ENCODE data around the gene LRRN4CL.

LRRN4CL gene

GRCh38 chr11:62724171-62724570 lies 34.8 kb upstream of the LRRN4CL start:
- Histone ChIP-seq H3K27me3 (ENCODE audit: control insufficient read depth, insufficient read depth, low read length) (no peaks in the 10 kb centered on the region), H3K27ac (ENCODE audit: low read depth, low read length) (no peak overlapping the region), H3K9ac (ENCODE audit: low read length) (no peak overlapping the region), H3K4me3 (ENCODE audit: low read depth, low read length) (no peak overlapping the region), H3K9me3 (ENCODE audit: control insufficient read depth, insufficient read depth, low read depth, low read length) (no peaks in the 10 kb centered on the region), H3K4me1 (ENCODE audit: control insufficient read depth, insufficient read depth, low read length) (peaks cover 4% of the 10 kb centered on the region; the same call in 1 of the 2 replicates), H3K36me3 (ENCODE audit: control insufficient read depth, insufficient read depth, low read length) (peaks cover 62% of the 10 kb centered on the region)

- Histone ChIP-seq H3K36me3 (ENCODE audit: control insufficient read depth, insufficient read depth, low read length) (peaks cover 84% of the 10 kb centered on the region), H3K4me3 (ENCODE audit: low read depth, low read length) (no peak overlapping the region), H3K27ac (ENCODE audit: low read depth, low read length) (no peak overlapping the region), H3K9ac (ENCODE audit: low read length) (no peak overlapping the region), H3K4me1 (ENCODE audit: control insufficient read depth, insufficient read depth, low read length) (peaks cover 4% of the 10 kb centered on the region; the same call in 1 of the 2 replicates), H3K27me3 (ENCODE audit: control insufficient read depth, insufficient read depth, low read length) (no peaks in the 10 kb centered on the region), H3K9me3 (ENCODE audit: control insufficient read depth, insufficient read depth, low read depth, low read length) (no peaks in the 10 kb centered on the region)
Observed at GRCh38 chr11:62721994-62722393, 32.7 kb upstream of the LRRN4CL start.

GRCh38 chr11:62719302-62719978 lies 30.1 kb upstream of the LRRN4CL start:
- H3K9me3 ChIP-seq (ENCODE audit: control insufficient read depth, insufficient read depth, low read depth, low read length): no peaks in the 10 kb centered on the region
- H3K4me1 ChIP-seq (ENCODE audit: control insufficient read depth, insufficient read depth, low read length): no peaks in the 10 kb centered on the region; the same call in 1 of the 2 replicates
- H3K4me3 ChIP-seq (ENCODE audit: low read depth, low read length): no peak overlapping the region
- H3K27me3 ChIP-seq (ENCODE audit: control insufficient read depth, insufficient read depth, low read length): no peaks in the 10 kb centered on the region
- H3K36me3 ChIP-seq (ENCODE audit: control insufficient read depth, insufficient read depth, low read length): peaks cover 98% of the 10 kb centered on the region
- H3K9ac ChIP-seq (ENCODE audit: low read length): no peak overlapping the region
- H3K27ac ChIP-seq (ENCODE audit: low read depth, low read length): no peak overlapping the region

- H3K27me3 ChIP-seq (ENCODE audit: control insufficient read depth, insufficient read depth, low read length): no peaks in the 10 kb centered on the region
- no peaks in the 10 kb centered on the region for H3K4me1 ChIP-seq (ENCODE audit: control insufficient read depth, insufficient read depth, low read length)
- H3K9me3 ChIP-seq (ENCODE audit: control insufficient read depth, insufficient read depth, low read depth, low read length): no peaks in the 10 kb centered on the region
- peaks cover 95% of the 10 kb centered on the region for H3K36me3 ChIP-seq (ENCODE audit: control insufficient read depth, insufficient read depth, low read length)
- H3K9ac ChIP-seq (ENCODE audit: low read length): no peak overlapping the region
- no peak overlapping the region for H3K27ac ChIP-seq (ENCODE audit: low read depth, low read length)
- H3K4me3 ChIP-seq (ENCODE audit: low read depth, low read length): no peak overlapping the region
Observed at GRCh38 chr11:62716816-62717215, 27.5 kb upstream of the LRRN4CL start.

GRCh38 chr11:62716206-62716605 lies 26.9 kb upstream of the LRRN4CL start:
- H3K36me3 ChIP-seq (ENCODE audit: control insufficient read depth, insufficient read depth, low read length): peaks cover 94% of the 10 kb centered on the region
- no peak overlapping the region for H3K27ac ChIP-seq (ENCODE audit: low read depth, low read length)
- H3K9me3 ChIP-seq (ENCODE audit: control insufficient read depth, insufficient read depth, low read depth, low read length): no peaks in the 10 kb centered on the region
- no peak overlapping the region for H3K4me3 ChIP-seq (ENCODE audit: low read depth, low read length)
- no peaks in the 10 kb centered on the region for H3K27me3 ChIP-seq (ENCODE audit: control insufficient read depth, insufficient read depth, low read length)
- no peaks in the 10 kb centered on the region for H3K4me1 ChIP-seq (ENCODE audit: control insufficient read depth, insufficient read depth, low read length)
- no peak overlapping the region for H3K9ac ChIP-seq (ENCODE audit: low read length)

GRCh38 chr11:62715150-62716130 lies 26.1 kb upstream of the LRRN4CL start:
- Histone ChIP-seq H3K9me3 (ENCODE audit: control insufficient read depth, insufficient read depth, low read depth, low read length) (no peaks in the 10 kb centered on the region), H3K4me3 (ENCODE audit: low read depth, low read length) (no peak overlapping the region), H3K36me3 (ENCODE audit: control insufficient read depth, insufficient read depth, low read length) (peaks cover 91% of the 10 kb centered on the region), H3K27ac (ENCODE audit: low read depth, low read length) (no peak overlapping the region), H3K9ac (ENCODE audit: low read length) (no peak overlapping the region), H3K27me3 (ENCODE audit: control insufficient read depth, insufficient read depth, low read length) (no peaks in the 10 kb centered on the region), H3K4me1 (ENCODE audit: control insufficient read depth, insufficient read depth, low read length) (peaks cover 2% of the 10 kb centered on the region; the same call in 1 of the 2 replicates)

- Histone ChIP-seq H3K27ac (ENCODE audit: low read depth, low read length) (no peak overlapping the region), H3K4me3 (ENCODE audit: low read depth, low read length) (no peak overlapping the region), H3K36me3 (ENCODE audit: control insufficient read depth, insufficient read depth, low read length) (peaks cover 75% of the 10 kb centered on the region), H3K9ac (ENCODE audit: low read length) (no peak overlapping the region), H3K27me3 (ENCODE audit: control insufficient read depth, insufficient read depth, low read length) (no peaks in the 10 kb centered on the region), H3K9me3 (ENCODE audit: control insufficient read depth, insufficient read depth, low read depth, low read length) (no peaks in the 10 kb centered on the region), H3K4me1 (ENCODE audit: control insufficient read depth, insufficient read depth, low read length) (peaks cover 12% of the 10 kb centered on the region)
Observed at GRCh38 chr11:62713343-62713742, 24.0 kb upstream of the LRRN4CL start.

GRCh38 chr11:62712861-62713260 lies 23.5 kb upstream of the LRRN4CL start:
- no peak overlapping the region for H3K9ac ChIP-seq (ENCODE audit: low read length)
- H3K27me3 ChIP-seq (ENCODE audit: control insufficient read depth, insufficient read depth, low read length): no peaks in the 10 kb centered on the region
- H3K4me3 ChIP-seq (ENCODE audit: low read depth, low read length): no peak overlapping the region
- peaks cover 16% of the 10 kb centered on the region for H3K4me1 ChIP-seq (ENCODE audit: control insufficient read depth, insufficient read depth, low read length)
- H3K9me3 ChIP-seq (ENCODE audit: control insufficient read depth, insufficient read depth, low read depth, low read length): no peaks in the 10 kb centered on the region
- H3K27ac ChIP-seq (ENCODE audit: low read depth, low read length): no peak overlapping the region
- peaks cover 71% of the 10 kb centered on the region for H3K36me3 ChIP-seq (ENCODE audit: control insufficient read depth, insufficient read depth, low read length)

GRCh38 chr11:62712276-62712812 lies 23.0 kb upstream of the LRRN4CL start:
- Histone ChIP-seq H3K4me1 (ENCODE audit: control insufficient read depth, insufficient read depth, low read length) (peaks cover 16% of the 10 kb centered on the region), H3K36me3 (ENCODE audit: control insufficient read depth, insufficient read depth, low read length) (peaks cover 65% of the 10 kb centered on the region), H3K27ac (ENCODE audit: low read depth, low read length) (no peak overlapping the region), H3K4me3 (ENCODE audit: low read depth, low read length) (no peak overlapping the region), H3K9ac (ENCODE audit: low read length) (no peak overlapping the region), H3K9me3 (ENCODE audit: control insufficient read depth, insufficient read depth, low read depth, low read length) (no peaks in the 10 kb centered on the region), H3K27me3 (ENCODE audit: control insufficient read depth, insufficient read depth, low read length) (no peaks in the 10 kb centered on the region)

GRCh38 chr11:62710001-62710345 lies 20.6 kb upstream of the LRRN4CL start:
- peaks cover 22% of the 10 kb centered on the region for H3K4me1 ChIP-seq (ENCODE audit: control insufficient read depth, insufficient read depth, low read length)
- no peaks in the 10 kb centered on the region for H3K27me3 ChIP-seq (ENCODE audit: control insufficient read depth, insufficient read depth, low read length)
- H3K9me3 ChIP-seq (ENCODE audit: control insufficient read depth, insufficient read depth, low read depth, low read length): no peaks in the 10 kb centered on the region
- H3K9ac ChIP-seq (ENCODE audit: low read length): peak overlapping the region; percentile 97
- H3K4me3 ChIP-seq (ENCODE audit: low read depth, low read length): peak overlapping the region; percentile 85
- H3K36me3 ChIP-seq (ENCODE audit: control insufficient read depth, insufficient read depth, low read length): peaks cover 46% of the 10 kb centered on the region
- H3K27ac ChIP-seq (ENCODE audit: low read depth, low read length): peak overlapping the region; percentile 96
